Measurements from ENCODE around the gene CPNE5.

GRCh38 chr6:36787210-36787609, 52.0 kb downstream of the CPNE5 start:
- no peak for TF ChIP-seq CTCF (IDR thresholded peaks at IDR 0.05; ENCODE audit: low read depth, low read length)
- TF ChIP-seq EZH2phosphoT487 (IDR thresholded peaks at IDR 0.05; ENCODE audit: low read depth): no peak

Data from OCI-LY3 (cell line).